Panc1 (cell line): ENCODE results near the gene EXOC6B. TPM values are rescaled to one million over a fixed set of nuclear protein-coding genes. Genes with fewer than 3 reads are reported as not detected.

Experiments used
- ATAC-seq: fragments of 200-7000 bp; cut with Tn5 transposase; 2 replicates; pipeline ENCODE4 v1.9.1; 2020; ENCODE audit warnings: mild to moderate bottlenecking, moderate library complexity
- BruUV-seq: library from RNA; stranded (reverse); fragments of 400-500 nt; replicated peaks from 2 replicates; lab custom pipeline; 2021; lab: Mats Ljungman, UMichigan
- CTCF ChIA-PET: fragments of 300-600 bp; sonication (Branson Sonifier 250); formaldehyde crosslinking; loops from one replicate; lab custom pipeline; 2022; ENCODE audit warnings: antibody characterized with exemption; lab: Charles Lee
- POLR2A ChIA-PET: fragments of 300-600 bp; sonication (Branson Sonifier 250); formaldehyde crosslinking; loops from one replicate; lab custom pipeline; 2022; ENCODE audit warnings: antibody characterized with exemption; lab: Charles Lee
- DNase-seq: peaks from one replicate; pipeline ENCODE4 v3.0.0-alpha.2; 2010; ENCODE audit warnings: low read depth, low spot score
- H3K27ac ChIP-seq: 2 replicates; pipeline ENCODE4 v1.5.1; 2011; ENCODE audit warnings: mild to moderate bottlenecking, low read length, inconsistent platforms
- H3K27me3 ChIP-seq: fragments of 200-500 bp; sonication (Bioruptor generic); 2 replicates; pipeline ENCODE4 v1.6.0; 2014; ENCODE audit warnings: low read length, inconsistent platforms; ENCODE audit not compliant: control insufficient read depth, insufficient read depth
- H3K36me3 ChIP-seq: fragments of 200-500 bp; sonication (Bioruptor generic); 2 replicates; pipeline ENCODE4 v1.5.1; 2014; ENCODE audit warnings: inconsistent platforms, mild to moderate bottlenecking, low read length, moderate library complexity; ENCODE audit not compliant: control insufficient read depth, insufficient read depth
- H3K4me1 ChIP-seq: 2 replicates; pipeline ENCODE4 v1.5.1; 2011; ENCODE audit warnings: inconsistent platforms, mild to moderate bottlenecking, low read length, moderate library complexity; ENCODE audit not compliant: control insufficient read depth, insufficient read depth
- H3K4me3 ChIP-seq, 2 experiments: 2 replicates each; pipeline ENCODE4 v1.5.1; 2011 to 2012; ENCODE audit warnings: low read depth in 2 of 2, low read length in 2 of 2, mild to moderate bottlenecking in 2 of 2, inconsistent platforms in 1 of 2, moderate library complexity in 1 of 2
- H3K9me3 ChIP-seq: fragments of 200-500 bp; sonication (Bioruptor generic); 2 replicates; pipeline ENCODE4 v1.5.1; 2014; ENCODE audit warnings: low read depth, mild to moderate bottlenecking, inconsistent platforms, low read length, moderate library complexity; ENCODE audit not compliant: control insufficient read depth, insufficient read depth
- POLR2AphosphoS5 ChIP-seq: IDR thresholded peaks from 2 replicates; pipeline ENCODE4 v1.6.1; 2012; ENCODE audit warnings: mild to moderate bottlenecking, low read depth, low read length, moderate library complexity
- REST ChIP-seq, 2 experiments: IDR thresholded peaks; 2 replicates each; pipeline ENCODE4 v1.6.1; 2011 to 2012; ENCODE audit warnings: low read depth in 2 of 2, control low read depth in 1 of 2, low read length in 1 of 2, mild to moderate bottlenecking in 1 of 2, moderate library complexity in 1 of 2; ENCODE audit not compliant: insufficient read depth in 1 of 2
- SIN3A ChIP-seq: IDR thresholded peaks from 2 replicates; pipeline ENCODE4 v1.6.1; 2012; ENCODE audit warnings: low read depth, mild to moderate bottlenecking, low read length, moderate library complexity, borderline replicate concordance; ENCODE audit not compliant: insufficient read depth
- TCF7L2 ChIP-seq: IDR thresholded peaks from 2 replicates; pipeline ENCODE4 v1.6.1; 2011; ENCODE audit warnings: mild to moderate bottlenecking, low read depth, low read length, inconsistent platforms
- in situ Hi-C: cut with HindIII; loops from 2 replicates; pipeline ENCODE4 v1.10.0; 2016; ENCODE audit warnings: low sequenced_read_pairs, low pct_unique_long_range_greater_than_20kb
- intact Hi-C: fragments of 100-400 bp; cut with micrococcal nuclease; formaldehyde crosslinking; loops from one replicate; pipeline ENCODE4 v1.10.0; 2022; ENCODE audit not compliant: unreplicated experiment
- total RNA-seq: library from RNA; stranded (reverse); gene quantifications from one replicate; pipeline ENCODE4 v1.2.1, GENCODE V29; 2021; ENCODE audit not compliant: unreplicated experiment
- TF ChIP-seq, protein P1 (sequence below): fragments of 450-650 bp; IDR thresholded peaks from 2 replicates; pipeline ENCODE4 v1.5.1; 2017; ENCODE audit warnings: mild to moderate bottlenecking

EXOC6B gene
- total RNA-seq, 1 experiment from 2014 or later: 23.2 TPM

- H3K4me1 ChIP-seq: no peaks in the 10 kb centered on the region
- H3K9me3 ChIP-seq: no peaks in the 10 kb centered on the region
- intact Hi-C loops: no loop called here
- TF ChIP-seq, protein P1, sequence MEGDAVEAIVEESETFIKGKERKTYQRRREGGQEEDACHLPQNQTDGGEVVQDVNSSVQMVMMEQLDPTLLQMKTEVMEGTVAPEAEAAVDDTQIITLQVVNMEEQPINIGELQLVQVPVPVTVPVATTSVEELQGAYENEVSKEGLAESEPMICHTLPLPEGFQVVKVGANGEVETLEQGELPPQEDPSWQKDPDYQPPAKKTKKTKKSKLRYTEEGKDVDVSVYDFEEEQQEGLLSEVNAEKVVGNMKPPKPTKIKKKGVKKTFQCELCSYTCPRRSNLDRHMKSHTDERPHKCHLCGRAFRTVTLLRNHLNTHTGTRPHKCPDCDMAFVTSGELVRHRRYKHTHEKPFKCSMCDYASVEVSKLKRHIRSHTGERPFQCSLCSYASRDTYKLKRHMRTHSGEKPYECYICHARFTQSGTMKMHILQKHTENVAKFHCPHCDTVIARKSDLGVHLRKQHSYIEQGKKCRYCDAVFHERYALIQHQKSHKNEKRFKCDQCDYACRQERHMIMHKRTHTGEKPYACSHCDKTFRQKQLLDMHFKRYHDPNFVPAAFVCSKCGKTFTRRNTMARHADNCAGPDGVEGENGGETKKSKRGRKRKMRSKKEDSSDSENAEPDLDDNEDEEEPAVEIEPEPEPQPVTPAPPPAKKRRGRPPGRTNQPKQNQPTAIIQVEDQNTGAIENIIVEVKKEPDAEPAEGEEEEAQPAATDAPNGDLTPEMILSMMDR: no peak
- TF ChIP-seq REST (IDR thresholded peaks at IDR 0.05; ENCODE audit: insufficient read depth in 1 of 2, low read depth in 2 of 2, low read length in 1 of 2) (no peak), TCF7L2 (no peak), POLR2AphosphoS5 (no peak)
- DNase-seq: no peak
- no peaks in the 10 kb centered on the region for H3K36me3 ChIP-seq
- H3K4me3 ChIP-seq: no peak overlapping the region
- H3K27ac ChIP-seq: no peak overlapping the region
- ChIA-PET POLR2A (no interaction called here), CTCF (no interaction called here)
- ATAC-seq: no peak
- H3K27me3 ChIP-seq: no peaks in the 10 kb centered on the region
- BruUV-seq: no TSS peak
- in situ Hi-C loops: no loop called here
Observed at GRCh38 chr2:72222829-72223564, 602.8 kb downstream of the EXOC6B start.

- intact Hi-C loops (no loop called here), in situ Hi-C loops (no loop called here)
- H3K4me1 ChIP-seq: no peaks in the 10 kb centered on the region
- no peak for DNase-seq
- no TSS peak for BruUV-seq
- no peak overlapping the region for H3K27ac ChIP-seq
- no peak overlapping the region for H3K4me3 ChIP-seq
- ChIA-PET CTCF (no interaction called here), POLR2A (no interaction called here)
- no peak for ATAC-seq
- TF ChIP-seq SIN3A (no peak), POLR2AphosphoS5 (no peak), TCF7L2 (no peak), REST (IDR thresholded peaks at IDR 0.05; ENCODE audit: insufficient read depth in 1 of 2, low read depth in 2 of 2, low read length in 1 of 2) (no peak)
- TF ChIP-seq, protein P1: peak; percentile 38
- no peaks in the 10 kb centered on the region for H3K36me3 ChIP-seq
- no peaks in the 10 kb centered on the region for H3K27me3 ChIP-seq
- no peaks in the 10 kb centered on the region for H3K9me3 ChIP-seq
Observed at GRCh38 chr2:72220170-72220569, 605.7 kb downstream of the EXOC6B start.
